ENCODE measurements around the gene USP22.

GRCh38 chr17:20999044-20999573 is 43.7 kb downstream of the USP22 start:
- TF ChIP-seq CTCF (IDR thresholded peaks at IDR 0.05; ENCODE audit: insufficient read depth, low read length), result no peak
- TF ChIP-seq POLR2AphosphoS5 (IDR thresholded peaks at IDR 0.05; ENCODE audit: low read depth), result no peak
- no peak for TF ChIP-seq REST (IDR thresholded peaks at IDR 0.05; ENCODE audit: insufficient replicate concordance, low read depth)
- no peak for TF ChIP-seq GABPA (IDR thresholded peaks at IDR 0.05; ENCODE audit: low read depth)
